RKO (cell line): ENCODE data around the gene FAM234A.
A peak's percentile ranks its signal among the peaks of the same experiment; 100 is the strongest.
"Not testable (repeated sequence)": the region's sequence is repeated elsewhere in the genome, so short reads cannot be mapped to it uniquely, and the experiment has no call there.

Source experiments
- DNase-seq: peaks from one replicate; pipeline ENCODE4 v3.0.0-alpha.2; 2016; ENCODE audit warnings: low spot score

Gene FAM234A, protein sequence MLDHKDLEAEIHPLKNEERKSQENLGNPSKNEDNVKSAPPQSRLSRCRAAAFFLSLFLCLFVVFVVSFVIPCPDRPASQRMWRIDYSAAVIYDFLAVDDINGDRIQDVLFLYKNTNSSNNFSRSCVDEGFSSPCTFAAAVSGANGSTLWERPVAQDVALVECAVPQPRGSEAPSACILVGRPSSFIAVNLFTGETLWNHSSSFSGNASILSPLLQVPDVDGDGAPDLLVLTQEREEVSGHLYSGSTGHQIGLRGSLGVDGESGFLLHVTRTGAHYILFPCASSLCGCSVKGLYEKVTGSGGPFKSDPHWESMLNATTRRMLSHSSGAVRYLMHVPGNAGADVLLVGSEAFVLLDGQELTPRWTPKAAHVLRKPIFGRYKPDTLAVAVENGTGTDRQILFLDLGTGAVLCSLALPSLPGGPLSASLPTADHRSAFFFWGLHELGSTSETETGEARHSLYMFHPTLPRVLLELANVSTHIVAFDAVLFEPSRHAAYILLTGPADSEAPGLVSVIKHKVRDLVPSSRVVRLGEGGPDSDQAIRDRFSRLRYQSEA

DNA sequence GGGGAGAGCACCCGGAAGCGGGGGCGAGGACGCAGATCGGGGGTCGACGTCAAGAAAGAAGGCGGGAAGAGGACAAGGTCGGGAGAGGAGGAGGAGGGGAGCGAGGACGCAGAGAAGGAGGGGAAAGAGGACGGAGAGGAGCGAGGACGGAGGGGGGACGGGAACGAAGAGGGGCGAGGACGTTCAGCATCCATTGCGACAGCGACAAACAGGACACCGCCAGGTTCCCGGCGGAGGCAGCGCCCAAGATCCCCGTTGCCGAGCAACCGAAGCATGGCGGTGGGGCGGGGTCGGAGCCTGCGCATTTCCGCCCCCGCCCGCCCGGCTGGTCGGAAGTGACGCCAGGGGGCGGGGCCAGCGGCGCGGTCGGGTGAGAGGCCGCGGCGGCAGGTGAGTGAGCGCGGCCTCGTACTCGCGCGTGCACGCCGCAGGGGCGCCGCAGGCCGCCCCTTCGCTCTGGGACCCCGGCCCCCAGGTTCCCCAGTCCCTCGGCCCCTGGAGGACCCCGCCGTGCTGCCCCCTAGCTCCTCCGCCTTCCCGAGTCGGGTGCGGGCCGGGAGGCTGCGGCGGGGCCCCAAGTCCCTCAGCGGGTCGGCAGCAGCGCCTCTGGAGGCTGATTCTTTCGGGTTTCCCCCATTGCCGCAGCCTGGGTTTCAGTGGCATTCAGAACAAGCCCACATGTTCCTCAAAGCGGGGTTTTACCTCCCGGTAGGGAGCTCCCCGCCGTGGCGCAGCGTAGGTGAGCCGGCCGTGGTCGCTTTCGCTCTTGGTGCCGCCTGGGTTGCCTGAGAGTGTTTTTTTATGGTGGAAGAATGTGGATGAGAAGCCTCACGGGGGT is at the start of gene FAM234A:
Gene FAM234A, plus strand, starts transcription at position 354 of the 838 bp plus-strand sequence. CDS start 19,593 bp downstream, outside the sequence.
- DNase-seq: peak; percentile 93

DNA sequence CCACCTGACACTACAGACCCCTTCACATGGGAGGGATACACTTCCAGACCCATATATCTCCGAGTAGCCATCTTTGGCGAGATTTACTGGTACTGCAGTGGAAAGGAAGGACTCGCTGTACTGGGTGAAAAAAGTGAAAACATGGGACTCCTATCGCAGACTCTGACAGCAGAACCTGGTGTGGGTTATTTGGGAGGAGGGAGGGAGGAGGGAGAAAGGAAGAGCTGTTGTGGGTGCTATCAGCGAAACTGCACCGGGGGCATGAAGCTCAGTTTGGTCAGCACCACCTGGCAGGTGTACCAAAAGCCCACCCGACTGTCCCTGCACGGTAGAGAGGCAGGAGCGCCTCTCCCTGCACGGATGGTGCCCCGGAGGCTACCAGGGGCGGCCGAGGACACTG is 49.4 kb upstream of the FAM234A start:
- DNase-seq: no peak

DNA sequence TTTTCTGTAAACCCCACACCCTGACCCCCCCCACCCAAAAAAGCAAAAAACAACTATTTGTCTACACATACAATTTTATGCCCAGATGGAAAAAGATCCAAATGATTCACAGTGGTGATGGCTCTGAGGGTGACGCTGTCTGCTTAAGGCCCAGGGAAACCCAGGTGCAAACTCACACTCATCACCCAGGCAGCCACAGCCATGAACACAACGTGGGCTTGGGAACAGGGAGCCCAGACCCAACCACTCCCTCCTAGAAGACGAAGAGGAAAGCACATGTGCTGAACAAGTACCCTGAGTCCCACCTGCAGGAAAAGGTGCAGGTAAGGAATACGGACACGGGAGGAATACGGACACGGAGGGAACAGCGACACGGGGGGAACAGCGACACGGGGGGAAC is 48.9 kb upstream of the FAM234A start:
- no peak for DNase-seq

DNA sequence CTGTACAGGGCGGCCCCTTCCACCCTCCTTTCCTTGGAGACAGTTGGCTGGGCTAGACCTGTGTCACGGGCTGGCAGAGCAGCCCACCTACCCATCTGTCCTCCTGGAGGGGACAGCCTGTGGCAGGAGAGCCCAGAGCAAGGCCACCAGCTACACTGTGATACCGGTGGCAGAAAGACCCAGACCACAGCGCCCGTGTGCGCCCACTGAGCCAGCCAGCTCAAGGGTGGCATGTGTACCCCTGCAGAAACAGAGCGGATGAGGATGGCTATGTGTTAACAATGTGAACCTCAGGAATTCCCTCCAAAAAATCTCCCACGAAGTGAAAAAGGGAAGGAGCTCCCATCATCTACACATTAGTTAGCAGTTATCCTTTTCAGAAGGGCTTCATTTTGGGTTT is 47.3 kb upstream of the FAM234A start:
- DNase-seq: no peak

DNA sequence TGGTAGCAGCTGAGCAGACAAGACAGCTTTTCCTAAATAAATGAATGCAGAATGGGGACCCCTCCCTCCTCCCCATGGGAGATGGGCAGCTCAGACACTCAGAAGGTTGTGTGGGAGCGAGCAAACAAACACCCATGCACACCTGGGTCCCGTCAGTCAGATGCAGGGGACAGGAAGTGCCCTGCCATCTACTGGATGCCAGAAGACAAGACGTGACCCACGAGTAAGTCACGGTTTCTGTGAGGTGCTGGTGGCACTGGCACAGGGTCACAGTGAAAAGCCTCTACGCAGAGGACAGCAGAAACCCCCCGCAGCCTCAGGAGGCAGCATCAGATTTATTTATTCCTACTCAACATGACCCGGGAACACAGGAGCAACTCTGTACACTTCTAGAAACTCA is 45.9 kb upstream of the FAM234A start:
- DNase-seq: no peak

DNA sequence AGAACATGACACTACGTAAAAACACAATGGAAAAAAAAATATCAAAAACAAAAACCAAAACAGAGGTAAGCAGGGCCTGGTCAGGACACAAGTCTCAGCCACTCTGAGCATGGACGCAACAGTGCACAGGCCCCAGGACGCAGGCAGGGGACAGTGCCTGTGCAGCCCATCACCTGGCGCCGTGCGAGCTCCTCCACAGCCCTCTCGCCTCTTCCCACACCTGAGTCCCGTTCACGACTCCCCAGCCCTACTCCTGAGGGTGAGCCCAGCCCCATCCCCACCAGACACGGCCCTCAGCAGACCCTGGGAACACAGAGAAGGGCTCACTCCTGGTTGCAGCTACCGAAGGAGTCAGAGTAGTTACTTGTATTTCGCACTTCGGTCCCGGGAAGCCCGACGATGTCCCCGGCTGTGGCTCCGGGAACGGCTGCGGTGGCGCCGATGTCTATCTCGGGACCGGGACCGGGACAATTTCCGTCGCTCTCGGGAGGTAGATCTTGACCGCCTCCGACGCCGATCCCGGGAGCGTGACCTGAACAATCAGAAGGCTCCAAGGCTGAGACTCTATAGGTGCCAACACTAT is 44.9 kb upstream of the FAM234A start:
- no peak for DNase-seq

DNA sequence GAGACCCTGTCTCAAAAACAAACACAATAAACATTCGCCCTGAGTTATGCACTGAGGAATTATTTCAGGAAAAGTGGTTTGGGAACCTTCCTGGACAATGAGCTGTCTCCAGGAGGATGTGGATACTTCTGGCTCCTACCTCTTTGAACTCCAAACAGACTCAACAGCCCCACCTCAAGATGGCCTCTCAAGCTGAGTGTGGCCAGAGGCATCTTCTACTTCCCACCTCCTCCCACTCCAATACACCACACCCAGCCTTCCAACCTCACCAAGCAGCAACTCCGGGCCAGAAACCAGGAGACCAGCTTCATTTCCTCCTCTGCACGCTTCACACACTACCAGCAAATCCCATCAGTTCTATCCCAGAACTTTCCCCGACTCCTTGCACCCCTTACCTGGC is 42.8 kb upstream of the FAM234A start:
- no peak for DNase-seq

DNA sequence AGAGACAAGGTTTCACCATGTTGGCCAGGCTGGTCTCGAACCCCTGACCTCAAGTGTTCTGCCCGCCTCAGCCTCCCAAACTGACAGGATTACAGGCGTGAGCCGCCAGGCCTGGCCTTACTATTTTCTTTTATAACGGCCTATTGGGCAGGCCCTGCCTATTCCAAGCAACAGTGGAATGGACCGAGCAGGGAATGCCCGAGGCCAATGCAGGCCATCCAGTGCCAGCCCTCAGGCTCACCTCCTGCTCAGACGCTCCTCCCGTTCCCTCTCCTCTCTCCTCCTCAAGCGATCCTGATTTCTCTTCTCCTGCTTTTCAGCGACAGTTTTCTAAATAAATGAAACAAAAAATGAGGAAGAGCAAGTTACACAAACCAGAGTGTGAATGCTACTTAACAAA is 41.9 kb upstream of the FAM234A start:
- DNase-seq: no peak

DNA sequence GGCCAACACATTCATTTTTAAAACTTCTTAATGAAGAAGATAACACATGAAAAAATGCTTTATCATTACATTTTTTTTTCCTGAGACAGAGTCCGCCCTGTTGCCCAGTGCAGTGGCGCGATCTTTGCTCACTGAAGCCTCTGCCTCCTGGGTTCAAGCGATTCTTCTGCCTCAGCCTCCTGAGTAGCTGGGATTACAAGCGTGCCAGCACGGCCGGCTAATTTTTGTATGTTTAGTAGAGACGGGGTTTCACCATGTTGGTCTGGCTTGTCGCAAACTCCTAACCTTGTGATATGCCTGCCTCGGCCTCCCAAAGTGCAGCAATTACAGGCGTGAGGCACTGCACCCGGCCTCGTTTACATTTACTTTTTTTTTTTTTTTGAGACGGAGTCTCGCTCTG is 41.2 kb upstream of the FAM234A start:
- no peak for DNase-seq

DNA sequence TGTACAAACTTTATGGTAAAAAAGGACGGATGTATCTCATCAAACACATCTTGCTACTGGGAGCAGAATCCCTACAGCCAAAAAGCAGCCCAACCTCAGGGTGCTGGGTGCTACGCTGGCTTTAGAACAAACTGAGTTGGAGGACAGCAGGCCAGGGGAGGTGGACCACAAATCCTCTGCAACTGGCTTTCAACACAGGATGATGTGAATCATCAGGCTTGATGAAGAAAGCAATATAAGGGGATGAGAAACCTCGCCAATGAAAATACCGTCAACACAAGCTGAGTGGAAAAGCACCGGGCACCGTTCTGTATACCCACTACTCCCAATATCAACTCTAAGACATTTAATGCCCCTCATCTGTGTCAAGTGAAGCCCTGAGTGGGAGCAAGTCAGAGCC is 40.1 kb upstream of the FAM234A start:
- DNase-seq: no peak

DNA sequence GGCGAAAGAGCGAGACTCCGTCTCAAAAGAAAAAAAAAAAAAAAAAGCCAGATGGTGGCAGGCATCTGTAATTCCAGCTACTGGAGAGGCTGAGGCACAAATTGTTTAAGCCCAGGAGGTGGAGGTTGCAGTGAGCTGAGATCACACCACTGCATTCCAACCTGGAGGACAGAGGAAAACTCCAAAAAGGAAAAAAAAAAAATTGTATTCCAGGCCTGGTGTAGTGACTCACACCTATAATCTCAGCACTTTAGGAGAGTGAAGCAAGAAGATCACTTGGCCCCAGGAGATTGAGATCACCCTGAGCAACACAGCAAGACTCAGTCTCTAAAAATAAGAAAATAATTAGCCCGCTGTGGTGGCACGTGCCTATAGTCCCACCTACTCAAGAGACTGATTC is 34.2 kb upstream of the FAM234A start:
- peak; percentile 24 for DNase-seq

DNA sequence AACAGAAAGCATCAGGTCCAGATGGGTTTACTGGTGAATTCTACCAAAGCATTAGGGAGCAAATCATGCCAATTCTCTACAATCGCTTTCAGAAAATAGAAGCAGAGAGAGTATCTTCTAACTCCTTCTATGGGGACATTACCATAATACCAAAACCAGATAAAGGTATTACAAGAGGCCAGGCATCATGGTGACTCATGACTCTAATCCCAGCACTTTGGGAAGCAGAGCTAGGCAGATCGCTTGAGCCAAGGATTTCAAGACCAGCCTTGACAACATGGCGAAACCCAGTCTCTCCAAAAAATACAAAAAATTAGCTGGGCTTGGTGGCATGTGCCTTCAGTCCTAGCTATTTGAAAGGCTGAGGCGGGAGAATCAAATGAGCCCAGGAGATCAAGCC is 31.4 kb upstream of the FAM234A start:
- no peak for DNase-seq

DNA sequence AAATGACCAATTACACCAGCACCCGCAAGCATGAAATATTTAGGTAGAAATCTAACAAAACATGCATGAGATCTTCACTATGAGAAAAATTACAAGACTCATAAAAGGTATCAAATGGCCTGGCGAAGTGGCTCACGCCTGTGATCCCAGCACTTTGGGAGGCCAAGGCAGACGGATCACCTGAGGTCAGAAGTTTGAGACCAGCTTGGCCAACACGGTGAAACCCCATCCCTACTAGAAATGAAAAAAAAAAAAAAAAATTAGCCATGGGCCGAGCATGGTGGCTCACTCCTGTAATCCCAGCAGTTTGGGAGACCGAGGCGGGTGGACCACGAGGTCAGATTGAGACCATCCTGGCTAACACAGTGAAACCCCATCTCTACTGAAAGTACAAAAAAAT is 30.6 kb upstream of the FAM234A start:
- DNase-seq: not testable (repeated sequence)

DNA sequence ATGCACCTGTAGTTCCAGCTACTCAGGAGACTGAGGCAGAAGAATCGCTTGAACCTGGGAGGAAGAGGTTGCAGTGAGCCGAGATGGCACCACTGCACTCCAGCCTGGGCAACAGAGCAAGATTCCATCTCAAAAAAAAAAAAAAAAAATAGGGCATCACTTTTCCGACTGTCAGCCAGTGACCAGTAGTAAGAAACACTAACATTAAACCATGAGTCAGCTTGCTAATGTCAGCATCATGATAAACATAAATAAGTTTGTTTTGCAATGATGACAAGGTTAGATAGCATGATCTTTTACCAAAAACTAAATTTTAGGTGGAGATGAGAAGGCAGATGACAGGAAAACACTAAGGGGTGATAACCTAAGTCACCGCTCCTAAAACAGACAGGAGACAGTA is 25.3 kb upstream of the FAM234A start:
- DNase-seq: not testable (repeated sequence)

DNA sequence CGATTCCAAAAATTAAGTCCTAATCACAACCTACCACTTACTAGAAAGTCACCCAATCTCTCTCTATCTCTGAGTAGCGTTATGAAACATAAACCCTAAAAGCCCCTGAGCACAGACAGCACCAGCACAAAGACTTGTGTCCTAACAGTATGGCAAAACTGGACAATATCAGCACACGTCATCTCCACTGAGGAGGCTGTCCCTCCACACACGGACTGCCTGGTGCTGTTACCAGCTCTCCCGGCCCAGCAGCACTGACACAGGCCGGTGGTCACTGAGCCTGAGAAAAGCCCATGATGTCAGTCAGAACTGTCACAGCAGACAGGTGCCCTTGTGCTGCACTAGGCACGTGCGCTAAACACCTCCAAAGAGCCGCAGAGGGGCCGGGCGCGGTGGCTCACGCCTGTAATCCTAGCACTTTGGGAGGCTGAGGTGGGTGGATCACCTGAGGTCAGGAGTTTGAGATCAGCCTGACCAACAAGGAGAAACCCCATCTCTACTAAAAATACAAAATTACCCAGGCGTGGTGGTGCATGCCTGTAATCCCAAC is 22.9 kb upstream of the FAM234A start:
- not testable (repeated sequence) for DNase-seq

DNA sequence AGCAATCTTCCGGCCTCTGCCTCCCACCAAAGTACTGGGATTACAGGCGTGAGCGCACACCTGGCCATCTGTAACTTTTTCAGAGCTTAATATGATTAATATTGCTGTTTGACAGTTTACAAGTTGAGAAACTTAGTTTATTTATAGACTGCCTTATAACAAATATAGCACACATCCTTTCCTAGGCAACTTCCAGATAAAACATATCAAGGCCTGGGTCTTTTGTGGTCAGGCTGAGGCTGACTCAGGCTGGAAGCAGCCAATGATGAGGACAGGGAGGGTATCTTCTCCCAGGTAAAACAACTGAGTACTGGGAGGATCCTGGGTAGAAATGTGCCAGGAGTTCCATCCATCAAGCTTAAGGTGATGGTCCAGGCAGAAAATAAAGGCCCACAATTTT is 21.6 kb upstream of the FAM234A start:
- DNase-seq: no peak

DNA sequence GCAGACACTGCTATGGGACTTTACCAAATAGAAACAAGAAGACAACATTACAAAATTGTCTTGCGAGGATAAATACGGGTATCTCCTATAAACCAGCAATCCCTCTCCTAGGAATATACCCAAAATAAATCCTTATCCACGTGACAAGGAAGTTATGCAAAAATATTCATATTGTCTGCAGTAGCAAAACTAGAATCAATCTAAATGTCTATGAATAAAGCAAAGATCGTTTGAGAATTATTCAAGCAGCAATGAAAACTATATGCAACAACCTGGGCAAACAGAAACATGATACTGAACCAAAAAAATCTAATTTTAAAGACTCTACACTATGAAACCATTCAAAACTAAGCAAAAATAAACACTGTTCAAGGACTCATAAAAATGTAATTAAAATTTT is 14.6 kb upstream of the FAM234A start:
- no peak for DNase-seq

DNA sequence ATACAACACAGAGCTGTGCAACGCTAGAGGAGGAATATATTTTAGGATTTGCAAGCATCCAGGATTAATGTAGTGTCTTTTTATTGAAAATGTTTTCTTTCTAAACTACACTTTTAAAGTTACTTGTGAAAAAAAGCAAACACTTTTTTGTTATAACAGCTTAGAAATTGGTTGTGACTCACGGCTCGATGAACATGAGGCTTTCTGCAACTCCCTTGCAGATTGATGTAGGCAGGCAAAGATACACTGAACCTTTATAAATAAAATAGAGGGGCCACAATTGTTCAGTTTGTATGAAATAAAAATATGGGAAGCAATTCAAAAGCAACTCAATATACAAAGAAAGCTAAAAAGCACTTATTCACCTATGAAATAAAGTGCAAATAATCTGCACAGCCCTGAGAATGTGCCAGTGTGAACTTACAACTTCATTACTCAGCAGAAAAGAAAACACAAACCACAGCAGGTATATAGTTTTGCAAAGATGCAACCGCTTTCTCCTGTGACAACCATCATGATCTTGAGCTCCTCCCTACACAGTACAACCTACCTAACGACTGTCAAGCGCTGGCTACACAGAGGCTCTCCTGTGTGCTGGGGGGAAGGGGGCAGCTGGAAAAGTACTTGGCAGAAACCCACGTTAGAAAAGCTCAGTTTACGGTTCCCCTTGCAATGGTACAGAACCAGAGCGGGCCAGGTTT is 6.3 kb upstream of the FAM234A start:
- peak; percentile 40 for DNase-seq

DNA sequence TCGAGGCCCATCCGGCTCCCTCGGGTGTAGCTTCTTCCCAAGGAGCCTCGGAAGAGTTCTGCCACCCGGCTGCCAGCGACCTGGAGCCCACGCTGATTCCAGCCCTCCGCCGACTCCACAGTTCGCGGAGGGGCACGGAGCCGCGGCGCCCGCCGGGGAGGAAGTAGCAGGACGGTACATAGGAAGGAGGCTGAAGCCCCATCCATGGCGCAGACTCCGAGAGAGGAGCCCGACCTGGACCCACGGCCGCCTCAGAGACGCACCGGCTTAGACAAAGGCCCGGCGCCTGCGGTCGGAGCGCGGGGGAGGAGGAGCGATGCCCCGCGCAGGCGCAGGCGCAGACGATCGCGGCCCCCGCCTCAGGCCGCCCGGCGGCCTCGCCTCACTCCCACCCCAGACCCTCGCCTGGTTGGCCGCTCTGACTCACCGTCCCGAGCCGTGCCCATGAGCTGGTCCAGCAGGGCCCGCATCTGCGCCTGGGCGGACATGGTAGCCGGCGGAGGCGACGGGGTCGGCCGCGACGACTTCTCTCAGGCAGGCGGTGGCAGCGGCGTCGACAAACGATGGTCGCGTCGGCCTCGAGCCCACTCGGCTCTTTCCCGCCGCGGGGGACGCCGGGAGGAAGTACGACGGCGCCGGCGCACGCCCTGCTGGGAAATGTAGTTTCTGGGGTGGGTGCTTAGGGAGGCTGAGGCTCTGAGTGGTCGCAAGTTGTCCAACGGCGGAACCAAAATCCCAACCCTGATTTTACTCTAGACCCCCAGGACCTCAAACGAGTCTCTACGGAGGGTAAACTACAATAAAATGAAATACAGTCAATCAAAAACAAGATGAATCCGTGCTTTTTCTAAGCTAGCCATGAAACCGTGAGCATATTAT is 5.5 kb upstream of the FAM234A start, which contains the start of gene LUC7L:
Gene LUC7L, minus strand, starts transcription at position 598 of the 879 bp plus-strand sequence. Its CDS starts 110 bp downstream, at position 488.
- peak; percentile 86 for DNase-seq

DNA sequence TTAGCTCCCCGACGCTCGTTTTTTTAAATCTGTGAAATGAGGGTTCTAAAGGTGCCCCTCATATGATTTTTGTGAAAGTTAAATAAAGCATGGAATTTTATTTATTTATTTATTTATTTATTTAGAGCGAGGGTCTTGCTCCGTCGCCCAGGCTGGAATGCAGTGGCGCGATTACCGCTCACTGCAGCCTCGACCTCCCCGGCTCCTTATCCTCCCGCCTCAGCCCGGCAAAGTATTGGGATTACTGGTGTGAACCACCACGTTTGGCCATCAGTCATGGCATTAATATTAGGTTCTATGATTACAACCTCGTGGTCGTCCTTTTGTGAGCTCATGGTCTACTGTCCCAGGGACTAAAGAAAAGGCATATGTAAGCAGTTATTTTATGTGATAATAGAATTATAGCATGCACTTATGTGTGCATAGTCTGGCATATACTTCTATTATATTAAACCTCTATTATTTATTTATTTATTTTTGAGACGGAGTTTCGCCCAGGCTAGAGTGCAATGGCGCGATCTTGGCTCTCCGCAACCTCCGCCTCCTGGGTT is 4.8 kb upstream of the FAM234A start:
- DNase-seq: peak; percentile 21
